ENCODE results near the gene MAST4. TPM values are rescaled to one million over a fixed set of nuclear protein-coding genes. Genes with fewer than 3 reads are reported as not detected.

Gene MAST4
- total and polyA plus RNA-seq, 2 of the 8 experiments (the other 6 are each of a cell fraction or from before 2014, with no cell fraction given), result 1.5 to 2.6 TPM

DNA sequence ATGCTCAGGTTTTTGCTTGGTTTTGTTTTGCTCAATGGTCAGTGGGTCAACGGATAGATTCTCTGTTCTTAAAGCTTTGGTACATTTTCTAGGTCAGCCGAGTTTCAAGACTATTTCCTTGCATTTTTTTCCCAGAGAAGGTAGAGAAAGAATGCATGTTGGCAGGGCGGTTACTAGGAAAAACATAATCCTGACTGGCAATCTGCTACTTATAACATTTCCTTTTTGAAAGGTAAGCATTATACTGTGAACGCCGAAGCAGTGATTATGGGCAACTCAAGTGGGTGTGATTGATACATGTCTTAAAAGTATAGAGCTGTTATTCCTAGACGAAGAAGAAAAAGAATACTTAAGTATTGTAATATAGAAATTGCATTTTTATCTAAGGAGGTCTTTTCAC, 273.2 kb downstream of the MAST4 start:
- H3K27me3 ChIP-seq (replicated peaks in 1 of 4; ENCODE audit: control insufficient read depth in 3 of 4, extremely low read depth in 1 of 4, insufficient read depth in 3 of 4, low read length in 3 of 4), result no peaks in the 10 kb centered on the region
- H2AFZ ChIP-seq (ENCODE audit: low read length), result no peak overlapping the region
- ChIA-PET CTCF (ENCODE audit: partially characterized antibody) (no interaction called here), POLR2A (ENCODE audit: partially characterized antibody) (no interaction called here)
- no peaks in the 10 kb centered on the region for H4K20me1 ChIP-seq (replicated peaks in 1 of 2; ENCODE audit: control insufficient read depth in 1 of 2, insufficient read depth in 2 of 2, low read length in 2 of 2)
- H3K23me2 ChIP-seq (ENCODE audit: low read depth, low read length), result no peaks in the 10 kb centered on the region
- no peak overlapping the region for H3K9ac ChIP-seq (replicated peaks in 1 of 4; ENCODE audit: extremely low read depth in 1 of 4, low read depth in 3 of 4, low read length in 3 of 4)
- H3K79me2 ChIP-seq (ENCODE audit: control insufficient read depth in 1 of 2, insufficient read depth in 2 of 2, low read length in 2 of 2), result no peaks in the 10 kb centered on the region
- H3K4ac ChIP-seq (replicated peaks; ENCODE audit: insufficient read length, low read depth, low read length), result no peak overlapping the region
- no peaks in the 10 kb centered on the region for H3K36me3 ChIP-seq (ENCODE audit: control insufficient read depth in 2 of 4, insufficient read depth in 4 of 4, low read length in 3 of 4)
- WGBS, 2 experiments (ENCODE audit: extremely low coverage in 1 of 2, insufficient coverage in 1 of 2, insufficient read length in 1 of 2, insufficient replicate concordance in 2 of 2, low coverage in 1 of 2, low lambda C conversion rate in 2 of 2, missing lambda C conversion rate in 1 of 2), result 91% methylated on average over 6 of the region's 6 CpGs; no CpG with 5 or more reads in 1 of the 2 experiments
- no peak overlapping the region for H2AK5ac ChIP-seq (ENCODE audit: low read depth, low read length)
- H3K4me1 ChIP-seq (replicated peaks in 1 of 4; ENCODE audit: control insufficient read depth in 3 of 4, insufficient read depth in 4 of 4, low read length in 3 of 4), result peaks cover 0 to 5% (median 0%) of the 10 kb centered on the region in 4 experiments; a peak in 3 of 7 replicates
- H3K4me3 ChIP-seq (ENCODE audit: extremely low read depth in 1 of 4, insufficient read depth in 2 of 4, low read depth in 3 of 4, low read length in 4 of 4), result no peak overlapping the region
- H3K23ac ChIP-seq (ENCODE audit: insufficient read length), result no peak overlapping the region
- H4K5ac ChIP-seq (ENCODE audit: insufficient read length, low read depth, low read length), result no peak overlapping the region
- DNase-seq (ENCODE audit: low read depth in 1 of 2, low spot score in 2 of 2) (no peak), FAIRE-seq (no peak)
- H2BK15ac ChIP-seq (ENCODE audit: low read length), result no peak overlapping the region
- H4K91ac ChIP-seq (replicated peaks; ENCODE audit: insufficient read length, low read length), result no peak overlapping the region
- H3K9me3 ChIP-seq (ENCODE audit: insufficient read depth in 2 of 2, low read depth in 1 of 2, low read length in 1 of 2), result no peaks in the 10 kb centered on the region
- H2BK20ac ChIP-seq (ENCODE audit: low read length), result no peak overlapping the region
- no peak overlapping the region for H3K4me2 ChIP-seq (ENCODE audit: insufficient read depth in 1 of 2, low read depth in 2 of 2, low read length in 2 of 2)
- no peak overlapping the region for H3K56ac ChIP-seq (replicated peaks; ENCODE audit: insufficient read length, low read depth, low read length)
- no peak overlapping the region for H3K14ac ChIP-seq (ENCODE audit: insufficient read length)
- no peak overlapping the region for H2BK12ac ChIP-seq (ENCODE audit: low read depth, low read length)
- H3K27ac ChIP-seq (ENCODE audit: low read depth, low read length), result no peak overlapping the region
- H3K18ac ChIP-seq (ENCODE audit: extremely low read depth, low read length), result no peak overlapping the region
- H3K79me1 ChIP-seq (ENCODE audit: low read depth, low read length), result no peaks in the 10 kb centered on the region
- H4K8ac ChIP-seq (ENCODE audit: extremely low read depth, insufficient read depth, low read length), result no peak overlapping the region
- no peak overlapping the region for H2BK120ac ChIP-seq (replicated peaks; ENCODE audit: low read depth, low read length)
- no peak overlapping the region for H2BK5ac ChIP-seq (ENCODE audit: low read depth, low read length)
- TF ChIP-seq HDAC6 (IDR thresholded peaks at IDR 0.05; ENCODE audit: low read depth, low read length) (no peak), PHF8 (conservative IDR thresholded peaks at IDR 0.05; ENCODE audit: low read depth, low read length) (no peak), CREB1 (IDR thresholded peaks at IDR 0.05) (no peak), TCF12 (IDR thresholded peaks at IDR 0.05; ENCODE audit: low read depth, low read length) (no peak), RFX5 (IDR thresholded peaks at IDR 0.05; ENCODE audit: borderline replicate concordance, low read depth, low read length) (no peak), ATF2 (IDR thresholded peaks at IDR 0.05; ENCODE audit: low read length) (no peak), SIN3A (conservative IDR thresholded peaks at IDR 0.05 in 1 of 2, IDR thresholded peaks at IDR 0.05 in 1 of 2; ENCODE audit: low read depth in 1 of 2, low read length in 2 of 2) (no peak), TBP (IDR thresholded peaks at IDR 0.05; ENCODE audit: low read depth, low read length) (no peak), HDAC2 (IDR thresholded peaks at IDR 0.05; ENCODE audit: borderline replicate concordance in 1 of 2, low read depth in 2 of 2, low read length in 2 of 2) (no peak), USF2 (IDR thresholded peaks at IDR 0.05; ENCODE audit: low read length) (no peak), KDM5A (IDR thresholded peaks at IDR 0.05; ENCODE audit: low read length) (no peak)

All from H1 (cell line).